HK-2 (cell line): Measurements from ENCODE around the gene HDGF.

ENCODE experiments used
- DNase-seq: peaks from one replicate; pipeline ENCODE4 v3.0.0-alpha.2; 2018; ENCODE audit not compliant: unreplicated experiment

HDGF gene

GRCh38 chr1:156751451-156751756, at the start of gene HDGF:
HDGF (minus strand) TSS chr1:156751675; CDS start chr1:156751429, 246 bp downstream.
- DNase-seq = no peak

- DNase-seq = no peak
These were observed 45.9 kb upstream of the HDGF start for GRCh38 chr1:156797212-156797871.

- peak; percentile 60 for DNase-seq
These were observed 45.0 kb upstream of the HDGF start for GRCh38 chr1:156796340-156797097.

- peak; percentile 65 for DNase-seq
These were observed 44.3 kb upstream of the HDGF start for GRCh38 chr1:156795787-156796186.

GRCh38 chr1:156795374-156795733, 43.9 kb upstream of the HDGF start:
- DNase-seq = no peak

- DNase-seq = peak; percentile 51
These were observed 43.3 kb upstream of the HDGF start for GRCh38 chr1:156794506-156795373.

GRCh38 chr1:156789621-156790318, 38.3 kb upstream of the HDGF start:
- no peak for DNase-seq

GRCh38 chr1:156788136-156788535, 36.7 kb upstream of the HDGF start:
- no peak for DNase-seq

- no peak for DNase-seq
These were observed 35.2 kb upstream of the HDGF start for GRCh38 chr1:156786640-156787039.

GRCh38 chr1:156785458-156785857, 34.0 kb upstream of the HDGF start:
- no peak for DNase-seq

- no peak for DNase-seq
These were observed 30.2 kb upstream of the HDGF start for GRCh38 chr1:156781585-156782186.

- no peak for DNase-seq
These were observed 26.1 kb upstream of the HDGF start for GRCh38 chr1:156777573-156777972.

- DNase-seq = no peak
These were observed 25.5 kb upstream of the HDGF start for GRCh38 chr1:156776942-156777341.

GRCh38 chr1:156775799-156776198, 24.3 kb upstream of the HDGF start:
- no peak for DNase-seq

- no peak for DNase-seq
These were observed 22.1 kb upstream of the HDGF start for GRCh38 chr1:156773607-156774006.

- no peak for DNase-seq
These were observed 21.4 kb upstream of the HDGF start for GRCh38 chr1:156772728-156773497.

GRCh38 chr1:156772222-156772621, 20.7 kb upstream of the HDGF start:
- DNase-seq = no peak

GRCh38 chr1:156768610-156769295, 17.3 kb upstream of the HDGF start:
- DNase-seq = no peak

- peak; percentile 33 for DNase-seq
These were observed 16.6 kb upstream of the HDGF start for GRCh38 chr1:156767879-156768604.
